ENCODE data around the gene ADCY2. TPM values are rescaled to one million over a fixed set of nuclear protein-coding genes. Genes with fewer than 3 reads are reported as not detected.

The ADCY2 gene
- total RNA-seq, 1 donor from 2014 or later = not detected

- H3K27me3 Mint-ChIP-seq (ENCODE audit: insufficient read depth) = no peaks in the 10 kb centered on the region
- no peaks in the 10 kb centered on the region for H3K4me1 Mint-ChIP-seq (ENCODE audit: low read depth)
- no peak overlapping the region for H3K4me3 Mint-ChIP-seq
- peaks cover 5% of the 10 kb centered on the region for H3K9me3 Mint-ChIP-seq
- no peak for DNase-seq (ENCODE audit: low spot score)
- intact Hi-C loops (cut with micrococcal nuclease) = no loop called here
- no peaks in the 10 kb centered on the region for H3K36me3 Mint-ChIP-seq (ENCODE audit: low read depth)
- no peak overlapping the region for H3K27ac Mint-ChIP-seq
Observed at GRCh38 chr5:7471710-7472109, 75.8 kb downstream of the ADCY2 start.

- no peak for DNase-seq (ENCODE audit: low spot score)
- Mint-ChIP-seq H3K4me1 (ENCODE audit: low read depth) (no peaks in the 10 kb centered on the region), H3K27ac (no peak overlapping the region), H3K27me3 (ENCODE audit: insufficient read depth) (no peaks in the 10 kb centered on the region), H3K9me3 (peaks cover 5% of the 10 kb centered on the region), H3K4me3 (no peak overlapping the region), H3K36me3 (ENCODE audit: low read depth) (no peaks in the 10 kb centered on the region)
- intact Hi-C loops (cut with micrococcal nuclease) = no loop called here
Observed at GRCh38 chr5:7473115-7473514, 77.2 kb downstream of the ADCY2 start.

- H3K36me3 Mint-ChIP-seq (ENCODE audit: low read depth) = no peaks in the 10 kb centered on the region
- no peaks in the 10 kb centered on the region for H3K4me1 Mint-ChIP-seq (ENCODE audit: low read depth)
Observed at GRCh38 chr5:7473668-7474215, 77.8 kb downstream of the ADCY2 start.

GRCh38 chr5:7474821-7475403, 79.0 kb downstream of the ADCY2 start:
- H3K27ac Mint-ChIP-seq = no peak overlapping the region
- H3K27me3 Mint-ChIP-seq (ENCODE audit: insufficient read depth) = no peaks in the 10 kb centered on the region
- intact Hi-C loops (cut with micrococcal nuclease) = no loop called here
- no peak for DNase-seq (ENCODE audit: low spot score)
- H3K4me3 Mint-ChIP-seq = no peak overlapping the region
- H3K36me3 Mint-ChIP-seq (ENCODE audit: low read depth) = no peaks in the 10 kb centered on the region
- no peaks in the 10 kb centered on the region for H3K4me1 Mint-ChIP-seq (ENCODE audit: low read depth)
- H3K9me3 Mint-ChIP-seq = peaks cover 5% of the 10 kb centered on the region

More at GRCh38 chr5:7473668-7474215, 77.8 kb downstream of the ADCY2 start:
- intact Hi-C loops (cut with micrococcal nuclease) = no loop called here
- Mint-ChIP-seq H3K9me3 (peaks cover 5% of the 10 kb centered on the region), H3K27ac (no peak overlapping the region), H3K27me3 (ENCODE audit: insufficient read depth) (no peaks in the 10 kb centered on the region), H3K4me3 (no peak overlapping the region)
- DNase-seq (ENCODE audit: low spot score) = no peak

- no peaks in the 10 kb centered on the region for H3K9me3 Mint-ChIP-seq
- H3K4me3 Mint-ChIP-seq = no peak overlapping the region
- H3K27ac Mint-ChIP-seq = no peak overlapping the region
- H3K36me3 Mint-ChIP-seq (ENCODE audit: low read depth) = no peaks in the 10 kb centered on the region
- H3K27me3 Mint-ChIP-seq (ENCODE audit: insufficient read depth) = no peaks in the 10 kb centered on the region
- intact Hi-C loops (cut with micrococcal nuclease) = no loop called here
- no peak for DNase-seq (ENCODE audit: low spot score)
- H3K4me1 Mint-ChIP-seq (ENCODE audit: low read depth) = no peaks in the 10 kb centered on the region
Observed at GRCh38 chr5:7478459-7478858, 82.5 kb downstream of the ADCY2 start.

GRCh38 chr5:7488734-7489133, 92.8 kb downstream of the ADCY2 start:
- Mint-ChIP-seq H3K27me3 (ENCODE audit: insufficient read depth) (no peaks in the 10 kb centered on the region), H3K9me3 (peaks cover 8% of the 10 kb centered on the region), H3K27ac (no peak overlapping the region), H3K36me3 (ENCODE audit: low read depth) (no peaks in the 10 kb centered on the region), H3K4me3 (no peak overlapping the region), H3K4me1 (ENCODE audit: low read depth) (no peaks in the 10 kb centered on the region)
- no peak for DNase-seq (ENCODE audit: low spot score)
- intact Hi-C loops (cut with micrococcal nuclease) = no loop called here

- DNase-seq (ENCODE audit: low spot score) = no peak
- intact Hi-C loops (cut with micrococcal nuclease) = no loop called here
- H3K36me3 Mint-ChIP-seq (ENCODE audit: low read depth) = no peaks in the 10 kb centered on the region
- H3K4me3 Mint-ChIP-seq = no peak overlapping the region
- no peak overlapping the region for H3K27ac Mint-ChIP-seq
- no peaks in the 10 kb centered on the region for H3K27me3 Mint-ChIP-seq (ENCODE audit: insufficient read depth)
- no peaks in the 10 kb centered on the region for H3K4me1 Mint-ChIP-seq (ENCODE audit: low read depth)
- H3K9me3 Mint-ChIP-seq = peaks cover 8% of the 10 kb centered on the region
Observed at GRCh38 chr5:7492371-7492770, 96.4 kb downstream of the ADCY2 start.

- no peak overlapping the region for H3K4me3 Mint-ChIP-seq
Observed at GRCh38 chr5:7493081-7493480, 97.1 kb downstream of the ADCY2 start.

GRCh38 chr5:7493622-7494021, 97.7 kb downstream of the ADCY2 start:
- Mint-ChIP-seq H3K4me1 (ENCODE audit: low read depth) (no peaks in the 10 kb centered on the region), H3K4me3 (no peak overlapping the region), H3K27me3 (ENCODE audit: insufficient read depth) (no peaks in the 10 kb centered on the region), H3K9me3 (peaks cover 8% of the 10 kb centered on the region), H3K36me3 (ENCODE audit: low read depth) (no peaks in the 10 kb centered on the region), H3K27ac (no peak overlapping the region)
- intact Hi-C loops (cut with micrococcal nuclease) = no loop called here
- DNase-seq (ENCODE audit: low spot score) = no peak

More at GRCh38 chr5:7493081-7493480, 97.1 kb downstream of the ADCY2 start:
- peaks cover 8% of the 10 kb centered on the region for H3K9me3 Mint-ChIP-seq
- H3K27me3 Mint-ChIP-seq (ENCODE audit: insufficient read depth) = no peaks in the 10 kb centered on the region
- no peak overlapping the region for H3K27ac Mint-ChIP-seq
- H3K36me3 Mint-ChIP-seq (ENCODE audit: low read depth) = no peaks in the 10 kb centered on the region
- intact Hi-C loops (cut with micrococcal nuclease) = no loop called here
- DNase-seq (ENCODE audit: low spot score) = no peak
- no peaks in the 10 kb centered on the region for H3K4me1 Mint-ChIP-seq (ENCODE audit: low read depth)

GRCh38 chr5:7494481-7495130, 98.7 kb downstream of the ADCY2 start:
- Mint-ChIP-seq H3K27me3 (ENCODE audit: insufficient read depth) (no peaks in the 10 kb centered on the region), H3K9me3 (peaks cover under 1% of the 10 kb centered on the region), H3K4me1 (ENCODE audit: low read depth) (no peaks in the 10 kb centered on the region), H3K4me3 (no peak overlapping the region), H3K36me3 (ENCODE audit: low read depth) (no peaks in the 10 kb centered on the region), H3K27ac (no peak overlapping the region)
- intact Hi-C loops (cut with micrococcal nuclease) = no loop called here
- no peak for DNase-seq (ENCODE audit: low spot score)

- no peaks in the 10 kb centered on the region for H3K36me3 Mint-ChIP-seq (ENCODE audit: low read depth)
Observed at GRCh38 chr5:7495131-7495517, 99.2 kb downstream of the ADCY2 start.

GRCh38 chr5:7500256-7500655, 104.3 kb downstream of the ADCY2 start:
- no peaks in the 10 kb centered on the region for H3K36me3 Mint-ChIP-seq (ENCODE audit: low read depth)
- H3K4me3 Mint-ChIP-seq = no peak overlapping the region
- no peak overlapping the region for H3K27ac Mint-ChIP-seq
- H3K4me1 Mint-ChIP-seq (ENCODE audit: low read depth) = no peaks in the 10 kb centered on the region
- intact Hi-C loops (cut with micrococcal nuclease) = no loop called here
- H3K27me3 Mint-ChIP-seq (ENCODE audit: insufficient read depth) = no peaks in the 10 kb centered on the region
- no peaks in the 10 kb centered on the region for H3K9me3 Mint-ChIP-seq
- DNase-seq (ENCODE audit: low spot score) = no peak

More at GRCh38 chr5:7495131-7495517, 99.2 kb downstream of the ADCY2 start:
- H3K27me3 Mint-ChIP-seq (ENCODE audit: insufficient read depth) = no peaks in the 10 kb centered on the region
- H3K4me1 Mint-ChIP-seq (ENCODE audit: low read depth) = no peaks in the 10 kb centered on the region
- intact Hi-C loops (cut with micrococcal nuclease) = no loop called here
- H3K4me3 Mint-ChIP-seq = no peak overlapping the region
- no peaks in the 10 kb centered on the region for H3K9me3 Mint-ChIP-seq
- H3K27ac Mint-ChIP-seq = no peak overlapping the region
- no peak for DNase-seq (ENCODE audit: low spot score)

GRCh38 chr5:7501061-7501460, 105.1 kb downstream of the ADCY2 start:
- intact Hi-C loops (cut with micrococcal nuclease) = no loop called here
- Mint-ChIP-seq H3K9me3 (no peaks in the 10 kb centered on the region), H3K27ac (no peak overlapping the region), H3K36me3 (ENCODE audit: low read depth) (no peaks in the 10 kb centered on the region), H3K4me3 (no peak overlapping the region), H3K4me1 (ENCODE audit: low read depth) (no peaks in the 10 kb centered on the region), H3K27me3 (ENCODE audit: insufficient read depth) (no peaks in the 10 kb centered on the region)
- DNase-seq (ENCODE audit: low spot score) = no peak
